Right ventricle myocardium superior (tissue), 1 donor: ENCODE data around the gene MCIDAS. TPM values are rescaled to one million over a fixed set of nuclear protein-coding genes. Genes with fewer than 3 reads are reported as not detected.

Experiments used
- ATAC-seq: fragments of 200-7000 bp; cut with Tn5 transposase; one replicate; pipeline ENCODE4 v1.9.1; 2020; ENCODE audit warnings: mild to moderate bottlenecking; ENCODE audit not compliant: poor library complexity
- DNase-seq: peaks from one replicate; pipeline ENCODE4 v3.0.0-alpha.2; 2020
- intact Hi-C: fragments of 100-400 bp; cut with DNase I; formaldehyde crosslinking; loops from one replicate; pipeline ENCODE4 v1.11.2; 2022
- microRNA-seq: library from miRNA; unstranded; fragments of <30 nt; microRNA quantifications from one replicate; pipeline ENCODE4 v1.2.0, GENCODE V29; 2020
- total RNA-seq: library from RNA; stranded (reverse); fragmentation: NEBNext Ultra II Directional; extraction: Animal tissue kit (Norgen Biotek cat#: 25700); gene quantifications from one replicate; pipeline ENCODE4 v1.2.1, GENCODE V29; 2021
- donor health status: DM: no; HTN: yes; CAD: no; lungs with severe emphysema.

Gene MCIDAS
- total RNA-seq, 1 donor from 2014 or later: not detected

DNA sequence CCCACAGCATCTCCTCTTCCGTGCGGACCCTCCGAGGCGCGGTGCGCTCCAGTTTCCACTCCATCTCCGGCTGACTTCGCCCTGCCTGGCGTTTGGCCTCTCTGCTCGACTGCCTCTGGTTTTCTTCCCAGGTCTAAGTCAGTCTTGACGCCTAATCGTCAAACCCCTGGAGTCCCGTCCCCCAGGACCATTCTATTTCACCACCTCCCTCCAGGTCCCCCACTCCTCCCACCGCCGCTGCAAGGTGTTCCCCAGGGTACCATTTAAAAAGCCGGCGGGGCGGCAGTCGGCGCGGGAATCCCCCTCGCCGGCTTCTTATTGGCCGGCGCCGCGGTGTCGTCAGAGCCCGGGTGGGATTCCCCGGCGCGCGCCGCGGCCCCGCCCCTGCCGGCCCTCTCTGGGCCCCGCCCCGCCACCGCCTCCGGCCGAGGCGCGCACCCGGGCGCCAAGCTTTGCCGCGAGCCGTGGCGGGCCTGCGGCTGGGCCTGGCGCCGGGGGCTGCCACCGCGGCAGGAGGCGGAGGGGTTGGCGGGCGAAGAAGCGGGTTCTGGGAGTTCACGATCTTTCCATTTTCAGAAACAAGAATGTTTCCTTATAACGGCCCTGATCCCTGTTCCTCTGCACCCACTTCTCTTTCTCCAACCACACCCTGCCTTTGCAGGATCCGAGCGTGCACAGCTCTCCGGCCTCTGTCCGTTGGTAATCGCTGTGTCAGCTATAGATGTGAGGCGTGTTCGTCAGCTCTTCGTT lies 54.0 kb downstream of the MCIDAS start, which contains the start of gene CDC20B:
TSS of gene CDC20B (minus strand) at position 241 of the 750 bp plus-strand sequence. CDS start at position 64, 177 bp downstream.
- intact Hi-C loops: no loop called here
- peak; percentile 97 for ATAC-seq
- DNase-seq: peak; percentile 82

DNA sequence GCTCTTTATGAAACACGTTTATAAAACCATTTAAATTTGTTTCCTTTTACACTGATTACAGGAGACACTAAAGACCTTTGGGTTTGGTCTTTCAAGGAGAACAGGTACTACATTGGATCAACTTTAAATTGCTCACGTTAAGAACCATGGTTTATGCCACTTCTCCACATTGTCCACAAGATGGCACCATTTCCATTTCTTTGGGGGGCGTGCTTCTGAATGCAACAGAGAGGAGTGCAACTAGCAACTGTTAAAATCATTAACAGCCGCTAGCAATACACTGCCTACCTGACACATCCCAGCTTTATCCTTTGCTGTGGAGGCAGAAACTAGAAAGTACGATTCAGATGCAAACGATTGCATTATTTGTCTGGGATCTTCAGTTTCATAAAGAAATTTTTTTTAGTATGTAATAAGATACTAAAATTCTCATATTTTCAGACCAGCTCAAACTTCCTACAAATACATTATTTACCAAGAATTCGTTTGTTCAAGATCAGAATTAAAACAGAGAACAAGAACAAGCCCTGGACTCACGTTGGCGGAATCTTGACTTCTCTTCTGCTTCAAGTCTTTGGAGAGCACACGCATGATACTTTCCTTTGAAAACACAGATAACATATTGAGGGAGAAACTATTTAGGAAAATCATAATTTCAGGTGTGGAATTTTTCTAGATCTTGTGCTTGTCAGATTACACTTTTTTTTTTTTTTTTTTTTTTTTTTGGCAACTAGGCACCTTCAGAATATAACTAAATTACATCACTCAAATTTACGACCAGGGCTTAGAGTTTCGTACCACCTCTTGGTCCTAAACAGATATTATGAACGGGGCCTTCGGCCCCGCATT lies 54.8 kb downstream of the MCIDAS start:
- intact Hi-C loops: no loop called here
- ATAC-seq (peak; percentile 85), DNase-seq (no peak)

DNA sequence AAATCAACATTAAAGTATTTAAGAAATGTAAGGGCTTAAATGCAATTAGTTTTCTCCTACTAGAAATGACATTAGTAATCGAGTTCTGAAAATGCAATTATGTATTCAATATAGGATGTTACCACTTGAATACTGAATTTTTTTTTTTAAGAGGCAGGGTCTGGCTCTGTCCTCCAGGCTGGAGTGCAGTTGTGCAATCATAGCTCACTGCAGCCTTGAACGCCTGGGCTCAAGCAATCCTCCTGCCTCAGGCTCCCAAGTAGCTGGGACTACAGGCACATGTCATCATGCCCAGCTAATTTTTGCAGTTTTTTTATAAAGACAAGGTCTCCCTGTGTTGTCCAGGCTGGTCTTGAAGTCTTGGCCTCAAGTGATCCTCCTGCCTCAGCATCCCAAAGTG lies 55.6 kb downstream of the MCIDAS start:
- intact Hi-C loops: no loop called here
- DNase-seq: no peak
- ATAC-seq: no peak

Small RNA genes lying within 50 kb of the gene (microRNA-seq; reads per million reads assigned to microRNA genes)
- gene MIR449A (2.6 reads per million), gene MIR449B (not detected), gene MIR449C (not detected)

Other genes with a start within 250 kb of the MCIDAS start
- gene ESM1, start 241.7 kb downstream of the MCIDAS start, total RNA-seq: not detected
- gene GZMK, start 203.1 kb downstream of the MCIDAS start, total RNA-seq: 0.65 TPM
- gene GZMA, start 124.7 kb downstream of the MCIDAS start, total RNA-seq: 1.0 TPM
- gene GPX8, start 67.1 kb downstream of the MCIDAS start, total RNA-seq: 6.8 TPM
- not detected for gene CDC20B, start 54.1 kb downstream of the MCIDAS start, total RNA-seq
- not detected for gene CCNO, start 6.3 kb upstream of the MCIDAS start, total RNA-seq
- 18.6 TPM for gene DHX29, start 80.4 kb upstream of the MCIDAS start, total RNA-seq
- 65.6 TPM for gene MTREX, start 80.7 kb upstream of the MCIDAS start, total RNA-seq